HUES48 (cell line): ENCODE measurements around the gene CNNM2.

Experiments
- H3K27ac ChIP-seq: one replicate; pipeline ENCODE4 v1.7.0; 2013; ENCODE audit warnings: low read depth, low read length, inconsistent platforms
- H3K27me3 ChIP-seq: 2 replicates; pipeline ENCODE4 v1.6.1; 2013; ENCODE audit warnings: mild to moderate bottlenecking, low read length; ENCODE audit not compliant: control insufficient read depth, insufficient read depth
- H3K36me3 ChIP-seq: 2 replicates; pipeline ENCODE4 v1.6.1; 2013; ENCODE audit warnings: low read length; ENCODE audit not compliant: control insufficient read depth, insufficient read depth
- H3K4me1 ChIP-seq: 2 replicates; pipeline ENCODE4 v1.6.1; 2013; ENCODE audit warnings: mild to moderate bottlenecking, low read length; ENCODE audit not compliant: control insufficient read depth, insufficient read depth
- H3K4me3 ChIP-seq: 2 replicates; pipeline ENCODE4 v1.5.1; 2013; ENCODE audit warnings: mild to moderate bottlenecking, low read depth, low read length
- H3K9ac ChIP-seq: 2 replicates; pipeline ENCODE4 v1.6.1; 2013; ENCODE audit warnings: mild to moderate bottlenecking, low read depth, low read length, moderate library complexity
- H3K9me3 ChIP-seq: 2 replicates; pipeline ENCODE4 v1.6.1; 2013; ENCODE audit warnings: low read length; ENCODE audit not compliant: control insufficient read depth, insufficient read depth

The CNNM2 gene

GRCh38 chr10:103072891-103073290 lies 154.8 kb downstream of the CNNM2 start:
- peaks cover 4% of the 10 kb centered on the region; the same call in 1 of the 2 replicates for H3K4me1 ChIP-seq

GRCh38 chr10:103077020-103077419 lies 158.9 kb downstream of the CNNM2 start:
- Histone ChIP-seq H3K9me3 (no peaks in the 10 kb centered on the region), H3K27ac (no peak overlapping the region), H3K27me3 (no peaks in the 10 kb centered on the region), H3K4me1 (no peaks in the 10 kb centered on the region), H3K36me3 (peaks cover 23% of the 10 kb centered on the region), H3K9ac (no peak overlapping the region), H3K4me3 (no peak overlapping the region)

More at GRCh38 chr10:103072891-103073290, 154.8 kb downstream of the CNNM2 start:
- H3K9me3 ChIP-seq = no peaks in the 10 kb centered on the region
- no peak overlapping the region for H3K4me3 ChIP-seq
- H3K36me3 ChIP-seq = peaks cover 20% of the 10 kb centered on the region
- no peaks in the 10 kb centered on the region for H3K27me3 ChIP-seq
- no peak overlapping the region for H3K27ac ChIP-seq
- H3K9ac ChIP-seq = no peak overlapping the region

DNA sequence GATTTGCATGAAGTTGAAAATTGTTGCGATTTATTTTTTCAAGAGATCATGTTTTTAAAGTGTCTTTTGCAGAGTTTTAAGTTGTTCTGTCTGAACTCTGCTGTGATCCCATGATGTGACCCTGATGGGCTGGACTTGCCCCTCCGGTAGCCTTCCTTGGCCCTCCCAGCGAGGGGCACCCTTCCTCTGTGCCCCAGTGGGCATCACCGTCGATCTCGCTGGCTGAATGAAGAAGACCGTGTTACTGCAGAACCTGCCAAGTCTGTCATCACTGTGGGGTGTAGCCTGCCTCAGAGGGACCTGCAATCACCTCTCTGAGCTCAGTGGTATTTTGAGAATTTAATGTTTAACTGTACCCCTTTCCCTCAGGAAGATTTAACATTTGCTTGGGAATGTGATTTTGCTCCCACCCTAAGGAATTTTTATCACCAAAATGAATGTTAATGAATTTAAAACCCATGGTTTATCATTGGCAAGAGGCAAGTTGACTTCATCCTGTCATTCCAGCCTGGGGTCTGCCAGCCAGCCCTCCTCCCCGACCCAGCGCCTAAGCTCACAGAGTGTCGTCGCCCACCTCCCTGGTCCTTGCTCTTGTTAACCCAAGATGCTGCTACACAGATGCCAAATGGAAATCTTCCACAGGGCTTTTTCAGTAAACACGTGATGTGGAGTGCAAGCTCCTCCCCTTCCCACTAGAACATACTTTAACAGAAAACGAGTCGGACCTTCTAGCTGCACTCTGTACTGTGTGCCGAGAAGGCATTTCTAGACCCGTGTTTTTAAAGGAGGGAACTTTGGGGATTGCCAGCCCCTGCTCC lies 159.6 kb downstream of the CNNM2 start:
- Histone ChIP-seq H3K27me3 (no peaks in the 10 kb centered on the region), H3K9ac (no peak overlapping the region), H3K4me1 (no peaks in the 10 kb centered on the region), H3K9me3 (no peaks in the 10 kb centered on the region), H3K4me3 (no peak overlapping the region), H3K36me3 (peaks cover 23% of the 10 kb centered on the region), H3K27ac (no peak overlapping the region)

DNA sequence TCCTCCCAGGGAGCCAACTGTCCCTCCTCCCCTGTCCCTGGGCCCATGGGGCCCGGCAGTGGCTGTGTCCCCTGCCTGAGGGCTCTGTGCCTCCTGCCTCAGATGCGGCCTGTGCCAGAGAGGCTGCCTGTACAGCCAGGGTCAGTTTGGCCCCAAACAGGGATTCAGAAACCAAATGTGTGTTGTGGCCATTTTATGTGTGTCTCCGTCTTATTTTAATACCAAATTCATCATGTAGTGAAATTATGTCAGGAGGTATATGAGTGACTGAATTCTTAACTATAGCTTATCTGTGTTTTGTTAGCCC lies 160.2 kb downstream of the CNNM2 start:
- H3K4me3 ChIP-seq = no peak overlapping the region
- H3K36me3 ChIP-seq = peaks cover 27% of the 10 kb centered on the region
- H3K27ac ChIP-seq = no peak overlapping the region
- H3K27me3 ChIP-seq = no peaks in the 10 kb centered on the region
- H3K4me1 ChIP-seq = no peaks in the 10 kb centered on the region
- no peaks in the 10 kb centered on the region for H3K9me3 ChIP-seq
- no peak overlapping the region for H3K9ac ChIP-seq

- no peaks in the 10 kb centered on the region for H3K9me3 ChIP-seq
- no peaks in the 10 kb centered on the region for H3K4me1 ChIP-seq
- peaks cover 31% of the 10 kb centered on the region for H3K36me3 ChIP-seq
- H3K9ac ChIP-seq = no peak overlapping the region
- H3K27ac ChIP-seq = no peak overlapping the region
- H3K27me3 ChIP-seq = no peaks in the 10 kb centered on the region
- H3K4me3 ChIP-seq = no peak overlapping the region
Observed at GRCh38 chr10:103078676-103079075, 160.6 kb downstream of the CNNM2 start.

GRCh38 chr10:103079100-103079499 lies 161.0 kb downstream of the CNNM2 start:
- Histone ChIP-seq H3K4me3 (no peak overlapping the region), H3K27ac (no peak overlapping the region), H3K9ac (no peak overlapping the region)

DNA sequence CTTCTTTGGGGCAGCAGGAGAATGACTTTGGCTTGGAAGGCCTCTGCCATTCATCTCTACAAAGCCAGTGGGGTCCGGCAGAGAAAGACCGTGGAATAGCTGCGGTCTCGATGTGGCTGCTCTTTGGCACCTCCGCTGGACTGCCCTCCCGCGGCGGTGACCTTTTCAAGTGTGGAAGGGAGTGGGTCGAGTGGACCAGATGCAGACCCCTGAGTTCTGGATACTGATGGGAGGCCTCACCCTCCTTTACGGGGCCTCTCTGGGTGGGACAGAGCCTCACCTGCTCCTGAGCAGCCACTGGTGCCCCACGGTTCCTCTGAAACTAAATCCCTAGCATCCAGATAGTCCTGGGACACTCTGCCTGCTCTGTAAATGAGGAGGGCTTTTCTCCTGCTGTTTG lies 161.9 kb downstream of the CNNM2 start:
- Histone ChIP-seq H3K4me3 (no peak overlapping the region), H3K9me3 (no peaks in the 10 kb centered on the region), H3K27ac (no peak overlapping the region), H3K27me3 (no peaks in the 10 kb centered on the region), H3K4me1 (no peaks in the 10 kb centered on the region), H3K36me3 (peaks cover 43% of the 10 kb centered on the region), H3K9ac (no peak overlapping the region)

More at GRCh38 chr10:103079100-103079499, 161.0 kb downstream of the CNNM2 start:
- no peaks in the 10 kb centered on the region for H3K9me3 ChIP-seq
- no peaks in the 10 kb centered on the region for H3K27me3 ChIP-seq
- no peaks in the 10 kb centered on the region for H3K4me1 ChIP-seq
- H3K36me3 ChIP-seq = peaks cover 35% of the 10 kb centered on the region

DNA sequence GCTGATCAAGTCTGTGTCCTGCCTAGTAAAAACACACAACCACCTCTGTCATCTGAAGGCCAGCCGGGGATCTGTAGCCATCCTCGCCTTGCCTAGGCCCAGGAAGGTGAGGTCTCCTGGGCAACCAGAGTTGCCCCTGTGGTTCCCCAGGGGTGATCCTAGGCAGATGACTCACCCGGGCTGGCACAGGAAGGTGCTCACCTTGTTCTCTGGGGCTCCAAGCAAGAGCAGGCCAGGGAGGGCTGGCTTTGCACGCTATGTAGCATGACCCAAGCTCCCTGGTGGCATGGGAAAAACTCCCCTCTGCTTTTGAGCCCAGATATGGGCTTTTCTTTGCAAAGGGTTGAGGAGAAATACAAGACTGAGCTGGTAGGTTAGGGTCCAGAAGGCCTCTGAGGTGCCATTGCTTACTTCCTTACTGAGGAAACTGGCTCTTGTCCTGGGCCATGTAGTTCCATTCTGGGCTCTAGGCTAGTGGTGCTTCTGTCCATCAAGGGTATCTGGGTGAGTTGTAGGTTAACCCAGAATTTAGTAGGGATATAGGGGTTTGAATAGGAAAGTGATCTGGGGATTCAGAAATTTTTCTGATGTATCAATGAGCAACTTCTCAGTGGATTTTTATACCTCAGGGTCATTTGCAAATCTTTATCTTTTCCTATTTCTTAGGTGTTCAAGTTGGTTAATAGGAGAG lies 162.9 kb downstream of the CNNM2 start:
- no peak overlapping the region for H3K9ac ChIP-seq
- H3K4me1 ChIP-seq = no peaks in the 10 kb centered on the region
- no peaks in the 10 kb centered on the region for H3K9me3 ChIP-seq
- no peak overlapping the region for H3K4me3 ChIP-seq
- H3K36me3 ChIP-seq = peaks cover 51% of the 10 kb centered on the region
- H3K27ac ChIP-seq = no peak overlapping the region
- no peaks in the 10 kb centered on the region for H3K27me3 ChIP-seq

GRCh38 chr10:103082683-103083082 lies 164.6 kb downstream of the CNNM2 start:
- Histone ChIP-seq H3K4me3 (no peak overlapping the region), H3K36me3 (peaks cover 51% of the 10 kb centered on the region), H3K4me1 (no peaks in the 10 kb centered on the region), H3K27ac (no peak overlapping the region), H3K9me3 (no peaks in the 10 kb centered on the region), H3K9ac (no peak overlapping the region), H3K27me3 (no peaks in the 10 kb centered on the region)

GRCh38 chr10:103083266-103083976 lies 165.3 kb downstream of the CNNM2 start:
- Histone ChIP-seq H3K27ac (no peak overlapping the region), H3K4me1 (no peaks in the 10 kb centered on the region), H3K36me3 (peaks cover 50% of the 10 kb centered on the region), H3K9ac (no peak overlapping the region), H3K9me3 (no peaks in the 10 kb centered on the region), H3K27me3 (no peaks in the 10 kb centered on the region), H3K4me3 (no peak overlapping the region)

DNA sequence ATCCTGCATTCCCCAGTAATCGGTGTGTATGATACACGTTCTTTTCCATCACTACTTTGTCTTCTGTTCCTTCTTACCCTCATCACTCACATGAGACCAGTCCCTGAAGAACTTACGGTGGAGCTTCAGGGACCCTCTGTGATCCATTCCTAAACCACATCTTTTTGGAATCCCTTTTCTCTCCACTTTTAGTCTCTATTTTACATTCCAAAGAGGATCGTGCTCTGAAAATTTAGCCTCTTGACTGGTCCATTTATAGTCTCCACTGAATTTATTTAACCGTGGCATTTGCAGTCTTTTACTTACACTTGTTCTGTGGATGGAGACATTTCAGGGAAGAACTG lies 165.9 kb downstream of the CNNM2 start:
- peaks cover 55% of the 10 kb centered on the region for H3K36me3 ChIP-seq
- no peaks in the 10 kb centered on the region for H3K9me3 ChIP-seq
- H3K4me3 ChIP-seq = no peak overlapping the region
- no peaks in the 10 kb centered on the region for H3K4me1 ChIP-seq
- H3K27ac ChIP-seq = no peak overlapping the region
- H3K27me3 ChIP-seq = no peaks in the 10 kb centered on the region
- no peak overlapping the region for H3K9ac ChIP-seq
